ENCODE data around the gene GATM. TPM values are rescaled to one million over a fixed set of nuclear protein-coding genes. Genes with fewer than 3 reads are reported as not detected.

Gene GATM
- total RNA-seq, 2 experiments from 2014 or later = 0.55 to 0.70 TPM

GRCh38 chr15:45331972-45332371 is 46.4 kb downstream of the GATM start:
- H3K36me3 ChIP-seq (ENCODE audit: insufficient read depth, low read length) = no peaks in the 10 kb centered on the region
- DNase-seq (no peak), ATAC-seq (ENCODE audit: poor library complexity) (no peak)
- Mint-ChIP-seq H3K27ac (no peak overlapping the region), H3K9me3 (no peaks in the 10 kb centered on the region), H3K4me3 (no peak overlapping the region), H3K27me3 (peaks cover 13% of the 10 kb centered on the region), H3K4me1 (ENCODE audit: low read depth) (peaks cover 5% of the 10 kb centered on the region), H3K36me3 (ENCODE audit: low read depth) (no peaks in the 10 kb centered on the region)
- ChIA-PET POLR2A (no interaction called here), CTCF (no interaction called here)
- no peaks in the 10 kb centered on the region for H3K9me3 ChIP-seq (ENCODE audit: control insufficient read depth in 1 of 2, insufficient read depth in 1 of 2, low read length in 2 of 2)
- intact Hi-C loops (cut with DNase I, micrococcal nuclease) = no loop called here
- no peak overlapping the region for H3K4me3 ChIP-seq (ENCODE audit: low read length)
- H3K27me3 ChIP-seq (ENCODE audit: control insufficient read depth in 1 of 2, insufficient read depth in 2 of 2, low read length in 2 of 2) = peaks cover 6% of the 10 kb centered on the region in 2 experiments
- no peak overlapping the region for H3K27ac ChIP-seq (ENCODE audit: low read depth in 1 of 2, low read length in 2 of 2)
- peaks cover 4% of the 10 kb centered on the region for H3K4me1 ChIP-seq (ENCODE audit: insufficient read depth, low read length)
- no peak for TF ChIP-seq CTCF (IDR thresholded peaks at IDR 0.05)

GRCh38 chr15:45328663-45329062 is 49.7 kb downstream of the GATM start:
- Mint-ChIP-seq H3K4me3 (no peak overlapping the region), H3K9me3 (no peaks in the 10 kb centered on the region), H3K27me3 (peaks cover 36% of the 10 kb centered on the region), H3K4me1 (ENCODE audit: low read depth) (no peaks in the 10 kb centered on the region), H3K27ac (no peak overlapping the region), H3K36me3 (ENCODE audit: low read depth) (no peaks in the 10 kb centered on the region)
- Histone ChIP-seq H3K4me3 (ENCODE audit: low read length) (no peak overlapping the region), H3K4me1 (ENCODE audit: insufficient read depth, low read length) (peaks cover 3% of the 10 kb centered on the region), H3K36me3 (ENCODE audit: insufficient read depth, low read length) (no peaks in the 10 kb centered on the region), H3K27ac (ENCODE audit: low read depth in 1 of 2, low read length in 2 of 2) (no peak overlapping the region), H3K27me3 (ENCODE audit: control insufficient read depth in 1 of 2, insufficient read depth in 2 of 2, low read length in 2 of 2) (peaks cover 6 to 11% of the 10 kb centered on the region in 2 experiments), H3K9me3 (ENCODE audit: control insufficient read depth in 1 of 2, insufficient read depth in 1 of 2, low read length in 2 of 2) (no peaks in the 10 kb centered on the region)
- ChIA-PET CTCF (no interaction called here), POLR2A (no interaction called here)
- ATAC-seq (ENCODE audit: poor library complexity) (no peak), DNase-seq (no peak)
- intact Hi-C loops (cut with DNase I, micrococcal nuclease) = no loop called here
- no peak for TF ChIP-seq CTCF (IDR thresholded peaks at IDR 0.05)

- Mint-ChIP-seq H3K36me3 (ENCODE audit: low read depth) (no peaks in the 10 kb centered on the region), H3K27me3 (peaks cover 31% of the 10 kb centered on the region), H3K4me3 (no peak overlapping the region), H3K27ac (no peak overlapping the region), H3K9me3 (no peaks in the 10 kb centered on the region), H3K4me1 (ENCODE audit: low read depth) (no peaks in the 10 kb centered on the region)
- no peak overlapping the region for H3K4me3 ChIP-seq (ENCODE audit: low read length)
- DNase-seq (no peak), ATAC-seq (ENCODE audit: poor library complexity) (no peak)
- ChIA-PET POLR2A (no interaction called here), CTCF (no interaction called here)
- no peak overlapping the region for H3K27ac ChIP-seq (ENCODE audit: low read depth in 1 of 2, low read length in 2 of 2)
- intact Hi-C loops (cut with DNase I, micrococcal nuclease) = no loop called here
- H3K27me3 ChIP-seq (ENCODE audit: control insufficient read depth in 1 of 2, insufficient read depth in 2 of 2, low read length in 2 of 2) = peaks cover 0 to 11% of the 10 kb centered on the region in 2 experiments
- no peaks in the 10 kb centered on the region for H3K4me1 ChIP-seq (ENCODE audit: insufficient read depth, low read length)
- no peak for TF ChIP-seq CTCF (IDR thresholded peaks at IDR 0.05)
- H3K9me3 ChIP-seq (ENCODE audit: control insufficient read depth in 1 of 2, insufficient read depth in 1 of 2, low read length in 2 of 2) = no peaks in the 10 kb centered on the region
- no peaks in the 10 kb centered on the region for H3K36me3 ChIP-seq (ENCODE audit: insufficient read depth, low read length)
Measured at GRCh38 chr15:45326741-45327140, 51.6 kb downstream of the GATM start.
